Glomerular endothelial cell (primary cell): Measurements from ENCODE around the gene GNG10. TPM values are rescaled to one million over a fixed set of nuclear protein-coding genes. Genes with fewer than 3 reads are reported as not detected.
"Not testable (repeated sequence)": the region's sequence is repeated elsewhere in the genome, so short reads cannot be mapped to it uniquely, and the experiment has no call there.

Source experiments
- DNase-seq: peaks from one replicate; pipeline ENCODE4 v3.0.0-alpha.2; 2011; ENCODE audit warnings: low read depth, low spot score; ENCODE audit errors: extremely low read depth
- total RNA-seq: library from RNA; depleted of rRNA; stranded (reverse); fragments of >200 nt; gene quantifications from 2 replicates; pipeline ENCODE4 v1.2.3, GENCODE V29; 2015

Gene GNG10
- total RNA-seq: 50.9 and 65.7 TPM in 2 replicates

DNA sequence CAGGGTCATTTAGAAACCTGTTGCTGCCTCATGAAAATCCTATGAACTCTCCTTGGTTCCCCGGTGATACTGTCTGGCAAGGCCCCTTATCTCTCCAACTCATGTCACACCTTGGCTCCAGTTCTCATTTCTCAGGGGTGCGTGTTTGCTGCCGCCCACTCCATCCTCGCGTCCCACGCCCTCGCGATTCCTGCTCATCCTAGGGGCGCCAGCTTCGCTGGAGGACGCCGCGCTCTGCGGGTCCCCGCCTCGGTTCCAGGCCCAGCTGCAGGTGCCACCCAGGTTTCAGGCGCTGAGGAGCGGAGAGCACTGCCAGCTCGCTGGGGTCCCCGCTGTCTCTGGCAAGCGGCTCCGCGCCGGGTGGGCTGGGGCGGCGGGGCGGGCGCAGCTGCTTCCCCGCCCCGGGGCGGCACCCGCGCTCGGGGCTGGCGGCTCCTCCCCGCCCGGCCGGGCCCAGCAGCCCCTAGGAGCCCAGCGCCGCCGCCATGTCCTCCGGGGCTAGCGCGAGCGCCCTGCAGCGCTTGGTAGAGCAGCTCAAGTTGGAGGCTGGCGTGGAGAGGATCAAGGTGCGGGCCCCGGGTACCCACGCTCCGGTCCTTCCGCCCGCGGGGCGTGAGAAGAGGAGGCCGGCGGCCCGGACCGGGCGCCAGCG lies at the start of gene GNG10:
Gene GNG10 (plus strand): TSS at position 456 of the 652 bp plus-strand sequence. CDS start 30 bp downstream, at position 486.
- no peak for DNase-seq

DNA sequence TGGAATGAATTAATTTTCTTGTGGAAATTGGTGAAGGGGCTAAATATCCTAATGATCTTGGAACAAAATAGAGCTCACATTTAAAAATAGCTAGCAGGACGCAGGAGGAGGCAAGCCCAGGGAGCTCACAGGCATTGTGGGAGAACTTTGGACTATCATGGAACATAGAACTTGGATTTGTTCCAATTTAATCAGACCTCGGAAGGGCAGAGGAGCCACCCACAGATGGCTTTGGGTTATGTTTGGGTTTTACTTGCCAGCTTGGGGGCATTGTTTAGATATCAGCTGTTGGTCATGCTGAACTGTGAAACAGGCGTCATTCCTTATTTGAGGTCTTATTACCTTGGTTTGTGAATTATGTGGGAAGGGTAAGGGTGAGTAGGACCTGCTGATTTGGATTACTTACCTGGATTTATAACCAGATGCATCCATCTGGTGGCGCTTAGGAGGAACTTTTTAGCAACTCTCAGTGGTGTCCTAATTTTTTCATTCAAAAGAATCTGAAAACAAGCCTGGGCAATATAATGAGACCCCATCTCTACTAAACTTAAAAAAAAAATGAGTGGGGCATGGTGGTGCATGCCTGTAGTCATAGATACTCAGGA lies 47.9 kb upstream of the GNG10 start:
- DNase-seq: no peak

DNA sequence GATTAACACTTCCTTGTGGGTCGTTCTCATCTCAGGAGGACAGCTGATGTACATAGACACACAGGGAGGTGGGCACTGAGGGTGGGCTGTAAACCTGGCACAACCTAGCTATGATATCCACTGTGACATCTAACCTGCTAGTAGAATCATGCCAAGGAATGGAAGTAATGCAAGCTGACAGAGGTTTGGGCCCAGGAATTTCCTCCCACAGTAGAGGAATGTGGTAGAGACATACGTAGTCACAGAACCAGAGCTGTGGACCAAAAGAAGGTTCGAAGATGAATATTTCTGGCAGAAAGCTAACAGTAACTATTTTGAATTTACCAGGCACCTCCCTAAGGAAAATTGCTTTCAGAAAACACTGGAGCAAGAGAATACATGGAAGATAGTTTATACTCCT lies 45.5 kb upstream of the GNG10 start:
- DNase-seq: no peak

DNA sequence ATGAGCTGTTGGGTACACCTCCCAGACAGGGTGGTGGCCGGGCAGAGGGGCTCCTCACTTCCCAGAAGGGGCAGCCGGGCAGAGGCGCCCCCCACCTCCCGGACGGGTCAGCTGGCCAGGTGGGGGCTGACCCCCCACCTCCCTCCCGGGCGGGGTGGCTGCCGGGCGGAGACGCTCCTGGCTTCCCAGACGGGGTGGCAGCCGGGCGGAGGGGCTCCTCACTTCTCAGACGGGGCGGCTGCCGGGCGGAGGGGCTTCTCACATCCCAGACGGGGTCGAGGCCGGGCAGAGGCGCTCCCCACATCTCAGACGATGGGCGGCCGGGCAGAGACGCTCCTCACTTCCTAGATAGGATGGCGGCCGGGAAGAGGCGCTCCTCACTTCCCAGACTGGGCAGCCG lies 44.1 kb upstream of the GNG10 start:
- DNase-seq: not testable (repeated sequence)

DNA sequence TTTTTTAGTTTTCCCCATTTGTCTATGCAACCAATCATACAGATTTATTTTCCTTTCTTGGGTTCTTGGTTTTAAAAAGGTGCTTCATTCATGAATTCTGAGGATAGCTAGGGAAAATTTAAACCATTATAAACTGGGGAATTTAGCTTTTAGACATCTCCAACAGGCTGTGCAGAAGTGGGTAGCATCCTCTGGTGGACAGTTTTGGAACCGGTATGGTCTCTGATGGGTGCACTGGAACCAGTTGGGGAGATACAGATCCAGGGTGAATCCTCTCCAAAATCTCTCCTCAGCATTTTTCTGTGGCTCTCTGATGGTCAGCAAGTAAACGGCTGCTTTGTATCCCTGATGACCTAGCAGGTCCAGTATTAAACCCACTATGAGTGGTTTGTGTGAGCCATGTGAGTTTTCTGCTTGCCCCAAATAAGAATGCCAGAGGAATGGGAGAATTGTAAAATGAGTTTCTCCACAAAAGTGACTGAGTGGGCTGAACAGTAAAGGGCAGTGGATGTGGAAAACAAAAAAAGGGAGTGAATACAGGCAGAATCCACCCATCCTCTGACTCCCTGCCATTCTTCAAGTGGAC lies 39.4 kb upstream of the GNG10 start:
- DNase-seq: no peak

DNA sequence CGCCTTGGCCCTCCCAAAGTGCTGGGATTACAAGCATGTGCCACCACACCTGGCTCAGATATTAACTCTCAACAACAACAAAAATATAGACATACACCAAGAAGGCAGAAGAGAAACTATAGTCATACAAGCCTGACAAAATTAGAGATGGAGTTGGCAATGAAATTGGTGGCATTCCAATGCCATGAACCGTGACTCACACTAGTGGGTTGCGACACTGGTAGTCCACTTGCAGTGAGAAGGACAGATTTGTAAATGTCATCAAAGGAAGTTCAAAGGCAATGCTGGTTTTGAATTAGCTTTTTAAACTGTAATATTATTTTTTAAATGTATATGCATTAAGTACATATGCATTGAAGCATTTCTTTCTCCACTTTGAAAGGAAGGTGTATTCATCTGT lies 38.8 kb upstream of the GNG10 start:
- no peak for DNase-seq

DNA sequence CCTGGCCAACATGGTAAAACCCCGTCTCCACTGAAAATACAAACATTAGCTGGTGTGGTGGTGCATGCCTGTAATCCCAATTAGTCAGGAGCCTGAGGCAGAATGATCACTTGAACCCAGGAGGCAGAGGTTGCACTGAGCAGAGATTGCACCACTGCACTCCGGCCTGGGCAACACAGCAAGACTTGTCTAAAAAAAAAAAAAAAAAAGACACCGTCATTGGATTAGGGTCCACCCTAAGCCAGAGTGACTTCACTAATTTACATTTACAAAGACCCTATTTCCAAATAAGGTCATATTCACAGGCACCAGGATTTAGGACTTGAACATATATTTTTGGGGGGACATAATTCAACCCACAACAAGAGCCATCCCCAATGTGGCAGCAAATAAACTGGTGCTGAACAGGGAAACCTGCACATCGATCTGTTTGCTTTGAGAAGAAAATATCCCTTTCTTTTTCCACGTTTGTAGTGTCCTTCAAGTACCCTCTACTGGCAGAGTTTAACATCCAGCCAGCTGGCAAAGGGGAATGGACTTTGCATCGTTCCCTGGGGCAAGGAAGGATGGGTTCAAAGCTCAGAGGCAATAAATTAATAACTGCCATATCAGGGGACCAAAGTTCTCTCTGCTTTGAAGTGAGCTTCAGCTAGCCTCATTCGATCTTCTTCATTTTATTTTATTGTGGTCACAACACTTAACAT lies 34.0 kb upstream of the GNG10 start:
- no peak for DNase-seq

DNA sequence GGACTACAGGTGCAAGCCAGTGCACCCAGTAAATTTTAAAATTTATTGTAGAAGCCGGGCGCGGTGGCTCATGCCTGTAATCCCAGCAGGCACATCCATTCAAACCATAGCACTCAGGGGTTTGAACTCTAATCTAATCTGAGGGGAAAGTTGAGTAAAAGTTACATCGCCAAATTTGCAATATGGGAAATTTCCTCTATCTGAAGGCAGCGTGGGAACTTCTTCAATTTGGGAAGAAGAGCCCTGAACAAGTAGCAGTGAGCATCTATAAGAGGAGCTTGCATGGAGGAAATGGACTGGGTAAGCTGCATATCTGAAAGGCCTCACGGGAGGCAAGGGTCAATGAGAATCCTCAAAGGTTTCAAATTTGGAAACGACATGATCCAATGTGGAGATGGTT lies 33.0 kb upstream of the GNG10 start:
- DNase-seq: no peak

DNA sequence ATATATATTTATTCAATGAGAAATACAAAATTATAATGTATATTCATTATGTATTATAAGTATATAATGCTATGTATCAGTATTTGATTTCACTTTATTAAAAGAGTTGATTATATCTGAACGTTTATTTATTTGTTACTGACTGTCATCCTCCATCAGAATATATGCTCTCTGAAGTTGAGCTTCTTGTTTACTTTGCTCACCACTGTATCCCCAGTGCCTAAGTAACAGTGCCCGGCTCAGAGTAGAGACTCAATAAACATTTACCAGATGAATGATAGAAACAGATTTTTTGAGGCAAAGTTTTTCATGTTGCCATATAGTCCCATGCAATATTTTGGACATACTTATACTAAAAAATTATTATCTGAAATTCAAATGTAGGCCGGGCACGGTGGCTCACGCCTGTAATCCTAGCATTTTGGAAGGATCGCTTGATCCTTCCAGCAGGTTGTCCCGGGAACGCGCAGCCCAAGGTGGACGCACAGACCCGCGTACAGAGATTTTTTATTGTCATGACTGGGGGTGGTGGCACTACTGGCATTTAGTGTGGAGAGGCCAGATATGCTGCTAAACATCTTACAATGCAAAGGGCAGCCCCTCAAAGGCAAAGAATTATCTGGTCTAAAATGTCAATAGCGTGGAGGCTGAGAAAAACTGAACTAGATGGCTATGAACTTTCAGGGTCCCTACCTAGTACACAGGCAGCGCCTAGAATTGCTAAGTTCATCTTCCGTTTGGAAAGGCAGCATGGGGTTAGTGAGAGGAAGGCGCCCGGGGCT lies 31.0 kb upstream of the GNG10 start:
- no peak for DNase-seq

DNA sequence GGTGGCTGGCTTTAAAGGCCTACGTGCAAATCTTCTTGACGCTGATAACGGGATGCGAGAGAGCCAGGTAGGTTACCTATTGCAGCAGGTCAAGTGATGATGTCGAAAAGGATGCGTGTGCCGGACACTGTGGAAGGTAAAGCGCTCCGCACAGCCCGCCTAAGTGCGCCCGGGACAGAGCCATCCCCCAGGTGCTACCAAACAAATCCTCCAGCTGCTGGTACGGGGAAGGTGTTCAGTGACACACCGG lies 30.5 kb upstream of the GNG10 start:
- no peak for DNase-seq

DNA sequence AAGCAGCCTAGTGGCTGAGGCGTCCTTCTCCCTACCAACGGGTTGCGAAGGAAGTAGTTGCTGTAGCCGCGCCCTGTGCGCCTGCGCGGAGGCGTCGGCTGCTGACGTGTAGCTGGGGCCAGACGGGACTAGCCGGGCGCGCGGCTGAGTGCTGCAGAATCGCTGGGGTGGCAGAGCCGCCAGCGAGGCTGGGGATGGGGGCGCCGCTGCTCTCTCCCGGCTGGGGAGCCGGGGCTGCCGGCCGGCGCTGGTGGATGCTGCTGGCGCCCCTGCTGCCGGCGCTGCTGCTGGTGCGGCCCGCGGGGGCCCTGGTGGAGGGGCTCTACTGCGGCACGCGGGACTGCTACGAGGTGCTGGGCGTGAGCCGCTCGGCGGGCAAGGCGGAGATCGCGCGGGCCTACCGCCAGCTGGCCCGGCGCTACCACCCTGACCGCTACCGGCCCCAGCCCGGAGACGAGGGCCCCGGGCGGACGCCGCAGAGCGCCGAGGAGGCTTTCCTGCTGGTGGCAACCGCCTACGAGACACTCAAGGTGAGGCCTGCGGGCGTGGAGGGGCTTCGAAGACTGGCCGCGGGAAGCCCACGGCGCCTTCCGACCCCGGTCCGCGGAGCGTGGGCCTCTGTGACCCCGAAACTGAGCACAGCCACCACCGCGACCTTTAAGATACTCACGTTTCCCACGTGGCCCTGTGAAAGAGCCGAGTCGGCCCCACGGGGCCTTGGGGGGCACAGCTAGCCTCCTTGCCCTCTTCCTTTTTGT lies 30.0 kb upstream of the GNG10 start, which contains the start of gene DNAJC25:
Gene DNAJC25 (plus strand): TSS at position 121 of the 758 bp plus-strand sequence. CDS start 74 bp downstream, at position 195.
- DNase-seq: peak; percentile 86

DNA sequence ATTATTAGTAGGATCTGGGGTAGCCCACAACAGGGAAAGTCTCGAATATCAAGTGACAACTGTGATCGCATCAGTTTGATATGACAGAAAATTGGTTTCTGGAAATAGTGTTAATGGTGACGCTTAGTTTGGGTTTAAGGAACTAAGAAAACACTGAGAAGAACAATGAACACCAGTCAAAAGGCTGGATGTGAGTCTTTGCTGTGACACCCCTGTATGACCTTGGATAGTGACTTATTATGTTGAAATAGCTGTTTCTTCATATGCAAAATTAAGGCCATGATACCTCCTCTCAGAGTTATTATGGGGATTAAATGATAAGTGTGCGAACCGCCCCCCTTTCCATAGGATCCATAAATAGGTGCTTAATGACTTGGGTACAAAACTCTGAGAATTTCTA lies 29.3 kb upstream of the GNG10 start:
- no peak for DNase-seq

DNA sequence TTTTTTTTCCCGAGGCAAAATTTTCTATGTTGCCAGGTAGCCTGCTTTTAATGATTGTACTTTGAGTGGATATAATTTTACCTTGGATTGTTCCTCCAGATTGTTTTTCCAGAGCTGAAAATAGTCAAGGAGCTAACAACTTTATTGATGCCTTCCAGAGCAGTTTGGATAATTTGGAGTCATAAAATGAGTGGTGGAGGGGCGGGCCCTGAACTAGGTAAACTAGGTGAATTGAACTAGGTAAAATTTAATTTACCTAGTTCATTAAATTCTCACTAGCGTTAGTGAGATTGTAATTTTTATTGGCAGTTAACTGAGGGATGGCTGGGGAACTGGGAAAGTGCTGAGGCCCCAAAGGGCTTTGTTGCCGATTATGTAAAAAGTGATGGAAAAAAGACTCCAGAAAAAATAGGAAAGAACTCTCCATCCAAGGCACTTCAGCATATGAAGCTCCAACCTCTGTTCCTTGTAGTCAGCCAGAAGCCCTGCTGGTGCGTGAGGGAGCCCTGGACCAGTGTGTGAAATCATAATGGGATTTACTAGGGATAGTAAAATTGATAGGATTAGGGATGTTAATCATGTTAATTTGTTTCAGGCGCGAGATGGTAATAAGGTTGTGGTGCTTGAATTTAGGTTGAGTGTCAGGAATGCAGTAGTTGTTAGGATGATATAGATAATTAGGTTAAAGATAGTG lies 28.6 kb upstream of the GNG10 start:
- DNase-seq: no peak

DNA sequence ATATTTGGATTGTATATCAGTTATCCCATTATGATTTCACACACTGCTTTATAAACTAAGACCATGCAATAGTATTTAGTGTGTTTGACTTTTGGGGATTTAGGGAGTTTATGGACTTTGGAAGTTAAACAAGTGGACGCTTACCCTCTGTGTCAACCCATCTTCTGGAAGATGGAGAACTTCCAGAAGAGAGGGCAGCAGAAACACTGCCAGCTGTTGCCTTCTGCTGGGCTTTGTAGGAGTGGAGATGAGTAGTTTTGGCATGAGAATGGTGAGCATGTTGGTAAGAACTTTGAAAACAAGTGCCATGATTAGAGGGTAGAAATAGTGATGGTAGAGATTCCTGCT lies 28.0 kb upstream of the GNG10 start:
- DNase-seq: no peak

DNA sequence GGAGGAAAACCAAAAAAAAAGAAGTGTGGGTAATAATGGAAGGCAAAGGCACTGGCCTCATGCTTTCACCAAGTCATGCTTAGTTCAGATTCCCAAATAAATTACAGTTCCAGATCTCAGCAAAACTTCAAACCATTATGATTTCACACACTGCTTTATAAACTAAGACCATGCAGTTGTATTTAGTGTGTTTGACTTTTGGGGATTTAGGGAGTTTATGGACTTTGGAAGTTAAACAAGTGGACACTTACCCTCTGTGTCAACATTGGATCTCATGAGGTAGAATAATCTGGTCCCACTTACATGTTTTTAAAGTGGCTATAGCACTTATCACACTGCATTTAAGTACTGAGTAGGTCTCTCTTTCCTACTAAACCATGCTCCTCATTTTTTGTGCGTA lies 26.5 kb upstream of the GNG10 start:
- no peak for DNase-seq

DNA sequence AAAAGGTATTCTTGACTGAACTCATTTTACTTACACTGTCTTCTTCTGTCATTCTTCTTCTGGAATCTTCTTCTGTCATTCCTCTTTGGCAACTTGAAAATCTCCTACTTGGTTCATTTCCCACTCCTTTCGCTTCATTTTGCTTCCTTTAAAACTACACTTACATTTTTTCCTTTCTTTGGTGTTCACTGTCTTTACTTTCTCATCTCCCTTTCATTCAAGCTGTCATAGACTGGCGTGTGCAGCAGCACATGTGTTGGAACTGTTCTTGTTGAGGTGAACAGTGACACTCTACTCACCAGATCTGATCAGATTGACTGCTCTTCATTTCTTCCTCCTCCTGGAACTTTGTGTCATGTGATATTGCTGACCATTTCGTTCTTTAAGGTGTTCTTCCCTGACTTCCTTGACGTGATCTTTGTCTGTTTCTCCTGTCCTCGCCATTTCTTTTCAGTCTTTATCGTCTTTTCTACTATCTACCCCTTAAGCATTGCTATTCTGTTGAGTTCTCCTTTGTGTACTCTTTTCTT lies 23.9 kb upstream of the GNG10 start:
- no peak for DNase-seq

DNA sequence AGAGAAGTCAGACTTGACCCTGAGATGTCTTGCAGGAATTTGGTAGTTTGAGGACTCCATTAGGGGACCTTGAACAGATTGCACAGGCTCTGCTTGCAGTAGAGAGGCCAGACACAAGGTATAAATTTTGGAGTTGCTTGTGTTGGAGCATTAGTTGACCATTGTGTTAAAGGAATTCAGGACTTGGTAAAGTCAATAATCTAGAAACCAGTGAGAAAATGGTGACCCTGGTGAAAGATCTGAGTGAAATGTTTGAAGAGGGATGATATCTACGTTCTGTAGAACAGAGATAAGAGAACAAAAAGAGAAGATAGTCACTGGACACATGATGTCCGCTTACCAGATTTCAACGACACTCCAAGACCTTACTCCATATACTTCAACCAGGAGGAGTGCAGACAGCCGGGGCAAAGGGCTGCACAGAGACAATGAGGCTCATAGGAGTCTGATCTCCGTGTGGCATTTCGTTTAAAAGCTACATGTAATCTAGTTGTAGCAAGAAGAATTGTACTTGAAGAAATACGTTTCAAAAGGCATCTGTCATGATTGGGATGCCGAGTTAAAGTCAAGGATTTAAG lies 17.1 kb upstream of the GNG10 start:
- no peak for DNase-seq

DNA sequence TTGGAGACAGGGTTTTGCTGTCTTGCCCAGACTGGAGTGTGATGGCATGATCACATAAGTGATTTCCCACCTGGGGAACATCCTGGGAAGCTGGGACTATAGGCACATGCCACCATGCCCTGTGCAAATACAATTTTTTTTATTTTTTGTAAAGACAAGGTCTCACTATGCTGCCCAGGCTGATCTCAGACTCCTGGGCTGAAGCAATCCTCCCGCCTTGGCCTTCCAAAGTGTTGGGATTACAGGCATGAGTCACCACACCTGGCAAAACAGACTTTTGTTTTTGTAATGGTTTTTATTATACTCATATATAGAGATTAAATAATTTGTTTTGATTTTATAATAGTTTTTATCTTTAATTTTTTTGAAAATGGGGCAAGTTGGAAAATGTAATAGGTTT lies 15.6 kb upstream of the GNG10 start:
- no peak for DNase-seq

DNA sequence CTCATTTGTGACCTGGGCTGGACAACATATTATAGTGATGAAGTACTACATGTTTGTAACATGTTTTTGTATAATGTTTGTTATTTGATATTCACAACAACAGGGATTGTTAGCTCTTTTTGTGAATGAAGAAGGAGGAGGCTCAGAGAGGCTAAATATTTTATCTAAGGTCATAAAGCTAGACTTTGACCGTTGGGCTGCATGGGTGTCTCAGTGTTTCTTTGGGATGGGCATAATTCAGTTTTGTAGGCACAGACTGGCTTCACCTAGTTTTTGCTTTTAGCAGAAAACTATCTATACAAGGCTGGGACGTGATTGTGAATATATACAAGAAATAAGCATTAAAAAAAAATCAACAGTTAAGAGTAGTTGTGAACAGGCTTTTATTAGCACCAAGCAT lies 15.0 kb upstream of the GNG10 start:
- no peak for DNase-seq
